Measurements from ENCODE around the gene SPRY4. TPM values are rescaled to one million over a fixed set of nuclear protein-coding genes. Genes with fewer than 3 reads are reported as not detected.

SPRY4 gene
- total and polyA plus RNA-seq, 2 of the 8 experiments (the other 6 are each of a cell fraction or from before 2014, with no cell fraction given): 59.1 to 113 TPM

DNA sequence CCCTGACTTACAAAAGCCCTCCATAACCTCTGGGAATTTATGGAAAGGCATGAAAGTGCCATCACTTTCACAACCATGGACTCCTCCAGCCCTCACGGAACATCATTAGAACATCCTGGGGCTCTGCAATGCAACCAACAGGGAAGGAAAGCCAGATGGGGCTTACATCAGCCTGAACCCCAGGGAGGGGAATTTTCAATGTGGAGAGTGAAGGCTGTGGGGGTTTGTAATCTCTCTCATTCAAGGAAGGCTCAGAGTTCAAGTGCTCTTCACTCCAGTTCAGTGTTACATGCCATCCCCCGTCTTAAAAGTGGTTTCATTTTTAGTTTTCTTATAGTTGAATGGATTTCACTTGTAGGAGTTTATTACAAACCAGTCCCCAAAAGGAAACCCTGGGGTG is 5.7 kb downstream of the SPRY4 start:
- DNase-seq (ENCODE audit: low read depth in 1 of 2, low spot score in 2 of 2) (no peak), FAIRE-seq (no peak)
- Histone ChIP-seq H3K23ac (ENCODE audit: insufficient read length) (no peak overlapping the region), H3K9ac (replicated peaks in 1 of 4; ENCODE audit: extremely low read depth in 1 of 4, low read depth in 3 of 4, low read length in 3 of 4) (no peak overlapping the region), H2BK15ac (ENCODE audit: low read length) (no peak overlapping the region), H3K79me2 (ENCODE audit: control insufficient read depth in 1 of 2, insufficient read depth in 2 of 2, low read length in 2 of 2) (peaks cover 83 to 100% of the 10 kb centered on the region in 2 experiments), H3K4ac (replicated peaks; ENCODE audit: insufficient read length, low read depth, low read length) (no peak overlapping the region), H3K23me2 (ENCODE audit: low read depth, low read length) (peaks cover 24% of the 10 kb centered on the region), H3K4me2 (ENCODE audit: insufficient read depth in 1 of 2, low read depth in 2 of 2, low read length in 2 of 2) (peak overlapping the region; percentile 76 to 97), H2AK5ac (ENCODE audit: low read depth, low read length) (no peak overlapping the region), H3K79me1 (ENCODE audit: low read depth, low read length) (peaks cover 4% of the 10 kb centered on the region; the same call in 1 of the 2 replicates), H2BK5ac (ENCODE audit: low read depth, low read length) (no peak overlapping the region), H2BK120ac (replicated peaks; ENCODE audit: low read depth, low read length) (no peak overlapping the region), H3K4me3 (ENCODE audit: extremely low read depth in 1 of 4, insufficient read depth in 2 of 4, low read depth in 3 of 4, low read length in 4 of 4) (peak overlapping the region in 1 of 4 experiments; percentile 57; a peak in 2 of 8 replicates), H2BK20ac (ENCODE audit: low read length) (no peak overlapping the region), H3K27me3 (replicated peaks in 1 of 4; ENCODE audit: control insufficient read depth in 3 of 4, extremely low read depth in 1 of 4, insufficient read depth in 3 of 4, low read length in 3 of 4) (peaks cover 0 to 5% (median 0%) of the 10 kb centered on the region in 4 experiments; a peak in 2 of 7 replicates), H3K18ac (ENCODE audit: extremely low read depth, low read length) (no peak overlapping the region; the same call in 1 of the 2 replicates), H2BK12ac (ENCODE audit: low read depth, low read length) (no peak overlapping the region), H4K20me1 (replicated peaks in 1 of 2; ENCODE audit: control insufficient read depth in 1 of 2, insufficient read depth in 2 of 2, low read length in 2 of 2) (peaks cover 50 to 67% of the 10 kb centered on the region in 2 experiments), H4K8ac (ENCODE audit: extremely low read depth, insufficient read depth, low read length) (no peak overlapping the region), H2AFZ (ENCODE audit: low read length) (no peak overlapping the region), H3K9me3 (ENCODE audit: insufficient read depth in 2 of 2, low read depth in 1 of 2, low read length in 1 of 2) (no peaks in the 10 kb centered on the region), H3K4me1 (replicated peaks in 1 of 4; ENCODE audit: control insufficient read depth in 3 of 4, insufficient read depth in 4 of 4, low read length in 3 of 4) (peaks cover 13 to 42% (median 24%) of the 10 kb centered on the region in 4 experiments), H4K5ac (ENCODE audit: insufficient read length, low read depth, low read length) (no peak overlapping the region), H3K36me3 (ENCODE audit: control insufficient read depth in 2 of 4, insufficient read depth in 4 of 4, low read length in 3 of 4) (peaks cover 5 to 25% (median 14%) of the 10 kb centered on the region in 4 experiments; a peak in 7 of 8 replicates), H4K91ac (replicated peaks; ENCODE audit: insufficient read length, low read length) (no peak overlapping the region), H3K27ac (ENCODE audit: low read depth, low read length) (no peak overlapping the region), H3K14ac (ENCODE audit: insufficient read length) (no peak overlapping the region), H3K56ac (replicated peaks; ENCODE audit: insufficient read length, low read depth, low read length) (no peak overlapping the region)
- 72% methylated on average over 2 of the region's 2 CpGs; no CpG with 5 or more reads in 1 of the 2 experiments for WGBS, 2 experiments (ENCODE audit: extremely low coverage in 1 of 2, insufficient coverage in 1 of 2, insufficient read length in 1 of 2, insufficient replicate concordance in 2 of 2, low coverage in 1 of 2, low lambda C conversion rate in 2 of 2, missing lambda C conversion rate in 1 of 2)
- ChIA-PET CTCF (ENCODE audit: partially characterized antibody) (interaction anchor here (0.6 to 13.7 kb wide), 5 partner anchors 8 to 227 kb away, joined by 3 to 191 read pairs (median 3); no protein-coding TSS in a partner anchor), POLR2A (ENCODE audit: partially characterized antibody) (interaction anchor here (1.7 to 10.7 kb wide), 3 partner anchors 12 to 37 kb away, joined by 3 to 137 read pairs (median 5); no protein-coding TSS in a partner anchor)
- TF ChIP-seq, protein P1, sequence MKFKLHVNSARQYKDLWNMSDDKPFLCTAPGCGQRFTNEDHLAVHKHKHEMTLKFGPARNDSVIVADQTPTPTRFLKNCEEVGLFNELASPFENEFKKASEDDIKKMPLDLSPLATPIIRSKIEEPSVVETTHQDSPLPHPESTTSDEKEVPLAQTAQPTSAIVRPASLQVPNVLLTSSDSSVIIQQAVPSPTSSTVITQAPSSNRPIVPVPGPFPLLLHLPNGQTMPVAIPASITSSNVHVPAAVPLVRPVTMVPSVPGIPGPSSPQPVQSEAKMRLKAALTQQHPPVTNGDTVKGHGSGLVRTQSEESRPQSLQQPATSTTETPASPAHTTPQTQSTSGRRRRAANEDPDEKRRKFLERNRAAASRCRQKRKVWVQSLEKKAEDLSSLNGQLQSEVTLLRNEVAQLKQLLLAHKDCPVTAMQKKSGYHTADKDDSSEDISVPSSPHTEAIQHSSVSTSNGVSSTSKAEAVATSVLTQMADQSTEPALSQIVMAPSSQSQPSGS (IDR thresholded peaks at IDR 0.05; ENCODE audit: low read length): no peak
- TF ChIP-seq JUND (IDR thresholded peaks at IDR 0.05; ENCODE audit: low read length) (no peak), RBBP5 (IDR thresholded peaks at IDR 0.05; ENCODE audit: borderline replicate concordance, low read depth, low read length) (no peak), EP300 (IDR thresholded peaks at IDR 0.05; ENCODE audit: borderline replicate concordance in 1 of 2, low read depth in 2 of 2, low read length in 2 of 2) (no peak), NANOG (IDR thresholded peaks at IDR 0.05; ENCODE audit: insufficient read depth, low read depth, low read length, poor library complexity, severe bottlenecking) (no peak), POU5F1 (IDR thresholded peaks at IDR 0.05; ENCODE audit: low read depth, low read length) (no peak), CHD2 (IDR thresholded peaks at IDR 0.05; ENCODE audit: low read length) (no peak), POLR2AphosphoS5 (IDR thresholded peaks at IDR 0.05; ENCODE audit: low read depth, low read length) (no peak), JUN (IDR thresholded peaks at IDR 0.05; ENCODE audit: low read depth, low read length) (no peak), CREB1 (IDR thresholded peaks at IDR 0.05) (no peak), USF2 (IDR thresholded peaks at IDR 0.05; ENCODE audit: low read length) (no peak)

All from H1 (cell line).